Liver (tissue), 3 donors: ENCODE data around the gene PGBD5.

Source experiments
- EGR1 ChIP-seq, 2 donors: IDR thresholded peaks; 2 replicates each; pipeline ENCODE4 v1.6.1; 2016 to 2018; ENCODE audit warnings: antibody characterized with exemption in 2 of 2, low read depth in 2 of 2
- GABPA ChIP-seq, 2 donors: IDR thresholded peaks in 1 of 2; conservative IDR thresholded peaks in 1 of 2; 2 replicates each; pipeline ENCODE4 v1.6.1; 2016; ENCODE audit warnings: antibody characterized with exemption in 2 of 2, mild to moderate bottlenecking in 1 of 2, moderate library complexity in 1 of 2
- RAD21 ChIP-seq, 2 donors: IDR thresholded peaks; 2 replicates each; pipeline ENCODE4 v1.6.1; 2016; ENCODE audit warnings: antibody characterized with exemption in 2 of 2, mild to moderate bottlenecking in 2 of 2
- TF ChIP-seq, protein P1 (sequence below): fragments of 150-350 bp; IDR thresholded peaks from 2 replicates; pipeline ENCODE4 v1.5.1; 2017; ENCODE audit warnings: improper control_type of control experiment, low read depth, low read length; ENCODE audit not compliant: missing input control
- TF ChIP-seq, protein P2 (sequence below): IDR thresholded peaks from 2 replicates; pipeline ENCODE4 v1.6.1; 2016; ENCODE audit warnings: antibody characterized with exemption
- donor health status: healthy.
- donor health status: healthy.

DNA sequence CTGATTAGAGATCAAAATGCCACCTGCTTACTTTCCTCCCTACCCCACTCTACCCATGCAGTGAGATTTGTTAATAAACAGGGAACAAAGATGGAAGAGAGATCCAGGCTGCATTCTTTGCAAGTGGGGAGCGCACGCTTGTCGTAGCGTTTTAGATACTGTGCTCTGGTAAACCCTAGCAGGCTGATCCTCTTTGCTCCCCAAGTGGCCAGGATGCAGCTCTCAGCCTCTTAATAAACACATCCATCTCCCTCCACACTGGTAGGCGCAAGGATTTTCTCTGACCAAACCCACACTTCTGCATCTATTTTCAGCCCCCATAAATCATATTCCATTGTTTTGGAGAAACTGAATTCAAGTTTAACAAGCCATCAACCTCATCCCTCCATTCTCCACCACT lies 2.9 kb downstream of the PGBD5 start:
- TF ChIP-seq, protein P1, sequence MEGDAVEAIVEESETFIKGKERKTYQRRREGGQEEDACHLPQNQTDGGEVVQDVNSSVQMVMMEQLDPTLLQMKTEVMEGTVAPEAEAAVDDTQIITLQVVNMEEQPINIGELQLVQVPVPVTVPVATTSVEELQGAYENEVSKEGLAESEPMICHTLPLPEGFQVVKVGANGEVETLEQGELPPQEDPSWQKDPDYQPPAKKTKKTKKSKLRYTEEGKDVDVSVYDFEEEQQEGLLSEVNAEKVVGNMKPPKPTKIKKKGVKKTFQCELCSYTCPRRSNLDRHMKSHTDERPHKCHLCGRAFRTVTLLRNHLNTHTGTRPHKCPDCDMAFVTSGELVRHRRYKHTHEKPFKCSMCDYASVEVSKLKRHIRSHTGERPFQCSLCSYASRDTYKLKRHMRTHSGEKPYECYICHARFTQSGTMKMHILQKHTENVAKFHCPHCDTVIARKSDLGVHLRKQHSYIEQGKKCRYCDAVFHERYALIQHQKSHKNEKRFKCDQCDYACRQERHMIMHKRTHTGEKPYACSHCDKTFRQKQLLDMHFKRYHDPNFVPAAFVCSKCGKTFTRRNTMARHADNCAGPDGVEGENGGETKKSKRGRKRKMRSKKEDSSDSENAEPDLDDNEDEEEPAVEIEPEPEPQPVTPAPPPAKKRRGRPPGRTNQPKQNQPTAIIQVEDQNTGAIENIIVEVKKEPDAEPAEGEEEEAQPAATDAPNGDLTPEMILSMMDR: no peak
- TF ChIP-seq EGR1 (IDR thresholded peaks at IDR 0.05; ENCODE audit: low read depth in 2 of 2) (no peak), GABPA (IDR thresholded peaks at IDR 0.05 in 1 of 2, conservative IDR thresholded peaks at IDR 0.05 in 1 of 2) (no peak), RAD21 (IDR thresholded peaks at IDR 0.05) (no peak)
- TF ChIP-seq, protein P2, sequence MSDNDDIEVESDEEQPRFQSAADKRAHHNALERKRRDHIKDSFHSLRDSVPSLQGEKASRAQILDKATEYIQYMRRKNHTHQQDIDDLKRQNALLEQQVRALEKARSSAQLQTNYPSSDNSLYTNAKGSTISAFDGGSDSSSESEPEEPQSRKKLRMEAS: no peak
